HCT116 (cell line): ENCODE results near the gene GOLM1. TPM values are rescaled to one million over a fixed set of nuclear protein-coding genes. Genes with fewer than 3 reads are reported as not detected.

Source experiments
- ATAC-seq: fragments of 200-7000 bp; cut with Tn5 transposase; 2 replicates; pipeline ENCODE4 v1.9.1; 2020; ENCODE audit warnings: mild to moderate bottlenecking, moderate library complexity
- BruUV-seq: library from RNA; stranded (reverse); fragments of 400-500 nt; replicated peaks from 2 replicates; lab custom pipeline; 2021; lab: Mats Ljungman, UMichigan
- CTCF ChIA-PET: fragments of 300-600 bp; sonication (Branson Sonifier 250); formaldehyde crosslinking; loops from one replicate; lab custom pipeline; 2021; ENCODE audit warnings: antibody characterized with exemption; lab: Charles Lee
- POLR2A ChIA-PET: fragments of 300-600, 350-600 bp; sonication (Branson Sonifier 250); formaldehyde crosslinking; loops from one replicate; lab custom pipeline; 2021; ENCODE audit warnings: antibody characterized with exemption; lab: Charles Lee
- RAD21 ChIA-PET, 2 experiments: fragments of 300-600 bp; sonication (Branson Sonifier 250); formaldehyde crosslinking; loops; one replicate each; lab custom pipeline; 2023; ENCODE audit warnings: low total read pairs in 2 of 2; ENCODE audit not compliant: uncharacterized antibody in 2 of 2, unreplicated experiment in 2 of 2, low non-redundant PET in 1 of 2; lab: Charles Lee
- DNase-seq: peaks from one replicate; pipeline ENCODE4 v3.0.0-alpha.2; 2010; ENCODE audit warnings: low read depth, low spot score
- H2AFZ ChIP-seq: fragments of 200-600 bp; shearing (Covaris generic), sonication (generic); 2 replicates; pipeline ENCODE4 v1.6.1; 2017; ENCODE audit warnings: low read depth, mixed run types, mixed read lengths, antibody characterized with exemption, low read length; ENCODE audit not compliant: poor library complexity, severe bottlenecking
- H3K27ac ChIP-seq: 2 replicates; pipeline ENCODE4 v1.5.1; 2012; ENCODE audit warnings: low read depth, low read length
- H3K27me3 ChIP-seq: fragments of 200-600 bp; sonication (generic); 2 replicates; pipeline ENCODE4 v1.6.1; 2016; ENCODE audit warnings: mixed run types, low read length, mixed read lengths; ENCODE audit not compliant: insufficient read depth
- H3K36me3 ChIP-seq, 2 experiments: fragments of 200-500 bp in 1 of 2; fragments of 200-600 bp in 1 of 2; sonication (Bioruptor generic) in 1 of 2; sonication (generic) in 1 of 2; 2 replicates each; pipeline versions ENCODE4 v1.5.1 to v1.6.1; 2014 to 2016; ENCODE audit warnings: low read length in 2 of 2, inconsistent platforms in 1 of 2, mixed read lengths in 1 of 2, mixed run types in 1 of 2; ENCODE audit not compliant: insufficient read depth in 2 of 2, control insufficient read depth in 1 of 2
- H3K4me1 ChIP-seq, 2 experiments: fragments of 200-600 bp in 1 of 2; sonication (generic) in 1 of 2; 2 replicates each; pipeline versions ENCODE4 v1.5.1 to v1.6.1; 2012 to 2017; ENCODE audit warnings: low read length in 2 of 2, inconsistent platforms in 1 of 2, mild to moderate bottlenecking in 1 of 2, mixed read lengths in 1 of 2, mixed run types in 1 of 2, moderate library complexity in 1 of 2; ENCODE audit not compliant: insufficient read depth in 2 of 2, control insufficient read depth in 1 of 2
- H3K4me2 ChIP-seq: fragments of 200-600 bp; sonication (generic); 2 replicates; pipeline ENCODE4 v1.6.1; 2017; ENCODE audit warnings: mixed run types, low read length, mixed read lengths
- H3K4me3 ChIP-seq, 2 experiments: fragments of 200-600 bp in 1 of 2; sonication (generic) in 1 of 2; replicated peaks in 1 of 2; 2 replicates each; pipeline ENCODE4 v1.5.1; 2011 to 2016; ENCODE audit warnings: low read length in 2 of 2, control low read depth in 1 of 2, low read depth in 1 of 2, mild to moderate bottlenecking in 1 of 2, mixed read lengths in 1 of 2, mixed run types in 1 of 2
- H3K79me2 ChIP-seq: fragments of 200-600 bp; sonication (generic); 2 replicates; pipeline ENCODE4 v1.6.1; 2017; ENCODE audit warnings: mild to moderate bottlenecking, mixed run types, low read length, moderate library complexity, mixed read lengths; ENCODE audit not compliant: insufficient read depth
- H3K9ac ChIP-seq: fragments of 200-600 bp; sonication (generic); 2 replicates; pipeline ENCODE4 v1.6.1; 2016; ENCODE audit warnings: low read length, mixed read lengths
- H3K9me2 ChIP-seq: fragments of 200-600 bp; sonication (generic), shearing (Covaris generic); 2 replicates; pipeline ENCODE4 v1.6.1; 2017; ENCODE audit warnings: mixed run types, mild to moderate bottlenecking, moderate library complexity; ENCODE audit not compliant: insufficient read depth
- H3K9me3 ChIP-seq, 2 experiments: fragments of 200-500 bp in 1 of 2; fragments of 200-600 bp in 1 of 2; sonication (Bioruptor generic) in 1 of 2; sonication (generic) in 1 of 2; 2 replicates each; pipeline ENCODE4 v1.6.1; 2014 to 2017; ENCODE audit warnings: low read length in 2 of 2, mixed read lengths in 2 of 2, inconsistent platforms in 1 of 2, low read depth in 1 of 2, mild to moderate bottlenecking in 1 of 2, mixed run types in 1 of 2, moderate library complexity in 1 of 2; ENCODE audit not compliant: control insufficient read depth in 1 of 2, insufficient read depth in 1 of 2
- H4K20me1 ChIP-seq: fragments of 200-600 bp; sonication (generic), shearing (Covaris generic); 2 replicates; pipeline ENCODE4 v1.6.1; 2017; ENCODE audit warnings: mixed run types, mild to moderate bottlenecking, moderate library complexity; ENCODE audit not compliant: insufficient read depth
- CBX3 ChIP-seq: IDR thresholded peaks from 2 replicates; pipeline ENCODE4 v1.6.1; 2012; ENCODE audit warnings: low read depth
- EGR1 ChIP-seq: IDR thresholded peaks from 2 replicates; pipeline ENCODE4 v1.6.1; 2012; ENCODE audit warnings: low read depth
- ELF1 ChIP-seq: IDR thresholded peaks from 2 replicates; pipeline ENCODE4 v1.6.1; 2012; ENCODE audit warnings: low read depth, borderline replicate concordance
- FOSL1 ChIP-seq: IDR thresholded peaks from 2 replicates; pipeline ENCODE4 v1.6.1; 2012; ENCODE audit warnings: low read depth
- JUND ChIP-seq: IDR thresholded peaks from 2 replicates; pipeline ENCODE4 v1.6.1; 2012
- POLR2AphosphoS5 ChIP-seq: IDR thresholded peaks from 2 replicates; pipeline ENCODE4 v1.6.1; 2011; ENCODE audit warnings: mild to moderate bottlenecking, low read depth, low read length, moderate library complexity
- SIN3A ChIP-seq: IDR thresholded peaks from 2 replicates; pipeline ENCODE4 v1.6.1; 2012; ENCODE audit warnings: low read depth
- SP1 ChIP-seq: IDR thresholded peaks from 2 replicates; pipeline ENCODE4 v1.6.1; 2012; ENCODE audit warnings: low read depth
- SRF ChIP-seq: IDR thresholded peaks from 2 replicates; pipeline ENCODE4 v1.6.1; 2012; ENCODE audit warnings: low read depth
- YY1 ChIP-seq: IDR thresholded peaks from 2 replicates; pipeline ENCODE4 v1.6.1; 2011; ENCODE audit warnings: low read length, low read depth, moderate library complexity, mild to moderate bottlenecking; ENCODE audit not compliant: insufficient replicate concordance; ENCODE audit errors: extremely low read depth
- ZFX ChIP-seq: fragments of 450-650 bp; IDR thresholded peaks from 2 replicates; pipeline ENCODE4 v1.6.1; 2017
- intact Hi-C: fragments of 100-400 bp; cut with micrococcal nuclease; formaldehyde crosslinking; loops from 2 replicates; pipeline ENCODE4 v1.10.0; 2022
- total RNA-seq: library from RNA; stranded (reverse); gene quantifications from one replicate; pipeline ENCODE4 v1.2.1, GENCODE V29; 2021; ENCODE audit not compliant: unreplicated experiment
- TF ChIP-seq, protein P1 (sequence below): IDR thresholded peaks from 2 replicates; pipeline ENCODE4 v1.6.1; 2011; ENCODE audit warnings: mild to moderate bottlenecking, low read length, moderate library complexity; ENCODE audit not compliant: insufficient replicate concordance; ENCODE audit errors: extremely low read depth
- TF ChIP-seq, protein P2 (sequence below): IDR thresholded peaks from 2 replicates; pipeline ENCODE4 v1.6.1; 2012
- TF ChIP-seq, protein P3 (sequence below): IDR thresholded peaks from 2 replicates; pipeline ENCODE4 v1.6.1; 2012; ENCODE audit warnings: low read depth

Gene GOLM1
- total RNA-seq, 1 experiment from 2014 or later: 69.8 TPM

DNA sequence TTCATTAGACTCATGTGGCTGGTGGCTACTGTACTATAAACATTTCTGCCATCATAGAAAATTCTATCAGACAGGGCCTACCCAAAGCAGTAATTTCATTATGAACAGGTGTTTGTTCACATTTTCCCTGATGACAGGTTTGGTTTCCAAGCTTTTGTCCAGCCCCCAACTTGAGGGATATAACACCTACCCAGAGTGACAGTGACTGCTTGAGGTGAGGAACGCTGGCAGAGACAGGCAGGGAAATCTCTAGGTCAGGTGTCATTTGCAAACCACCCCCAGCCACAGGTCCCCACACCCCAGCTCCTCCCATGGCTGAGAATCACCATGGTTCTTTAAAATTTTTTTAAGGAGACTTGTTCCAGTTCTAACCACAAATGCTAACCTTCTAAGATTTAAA is 25.5 kb downstream of the GOLM1 start:
- POLR2A ChIA-PET: no interaction called here
- H3K9me2 ChIP-seq: no peaks in the 10 kb centered on the region
- CTCF ChIA-PET: no interaction called here
- no peaks in the 10 kb centered on the region for H4K20me1 ChIP-seq
- ATAC-seq: no peak
- intact Hi-C loops: no loop called here
- H3K27ac ChIP-seq: no peak overlapping the region
- no TSS peak for BruUV-seq
- H3K4me1 ChIP-seq: no peaks in the 10 kb centered on the region
- no peaks in the 10 kb centered on the region for H3K9me3 ChIP-seq
- no peak overlapping the region for H3K9ac ChIP-seq
- no peak for DNase-seq
- H3K4me3 ChIP-seq: no peak overlapping the region
- H3K36me3 ChIP-seq: peaks cover 2 to 21% of the 10 kb centered on the region in 2 experiments; a peak in 2 of 4 replicates
- no peaks in the 10 kb centered on the region for H3K27me3 ChIP-seq
- peaks cover 6% of the 10 kb centered on the region; the same call in 1 of the 2 replicates for H3K79me2 ChIP-seq
- no peak overlapping the region for H3K4me2 ChIP-seq
- H2AFZ ChIP-seq: no peak overlapping the region
- RAD21 ChIA-PET: no interaction called here
- TF ChIP-seq SRF (no peak), CBX3 (no peak), SIN3A (no peak), ZFX (no peak), FOSL1 (no peak), ELF1 (no peak), EGR1 (no peak), SP1 (no peak), YY1 (no peak), POLR2AphosphoS5 (no peak), JUND (no peak)
- TF ChIP-seq, protein P1, sequence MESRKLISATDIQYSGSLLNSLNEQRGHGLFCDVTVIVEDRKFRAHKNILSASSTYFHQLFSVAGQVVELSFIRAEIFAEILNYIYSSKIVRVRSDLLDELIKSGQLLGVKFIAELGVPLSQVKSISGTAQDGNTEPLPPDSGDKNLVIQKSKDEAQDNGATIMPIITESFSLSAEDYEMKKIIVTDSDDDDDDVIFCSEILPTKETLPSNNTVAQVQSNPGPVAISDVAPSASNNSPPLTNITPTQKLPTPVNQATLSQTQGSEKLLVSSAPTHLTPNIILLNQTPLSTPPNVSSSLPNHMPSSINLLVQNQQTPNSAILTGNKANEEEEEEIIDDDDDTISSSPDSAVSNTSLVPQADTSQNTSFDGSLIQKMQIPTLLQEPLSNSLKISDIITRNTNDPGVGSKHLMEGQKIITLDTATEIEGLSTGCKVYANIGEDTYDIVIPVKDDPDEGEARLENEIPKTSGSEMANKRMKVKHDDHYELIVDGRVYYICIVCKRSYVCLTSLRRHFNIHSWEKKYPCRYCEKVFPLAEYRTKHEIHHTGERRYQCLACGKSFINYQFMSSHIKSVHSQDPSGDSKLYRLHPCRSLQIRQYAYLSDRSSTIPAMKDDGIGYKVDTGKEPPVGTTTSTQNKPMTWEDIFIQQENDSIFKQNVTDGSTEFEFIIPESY: no peak
- TF ChIP-seq, protein P2, sequence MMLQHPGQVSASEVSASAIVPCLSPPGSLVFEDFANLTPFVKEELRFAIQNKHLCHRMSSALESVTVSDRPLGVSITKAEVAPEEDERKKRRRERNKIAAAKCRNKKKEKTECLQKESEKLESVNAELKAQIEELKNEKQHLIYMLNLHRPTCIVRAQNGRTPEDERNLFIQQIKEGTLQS: no peak
- TF ChIP-seq, protein P3, sequence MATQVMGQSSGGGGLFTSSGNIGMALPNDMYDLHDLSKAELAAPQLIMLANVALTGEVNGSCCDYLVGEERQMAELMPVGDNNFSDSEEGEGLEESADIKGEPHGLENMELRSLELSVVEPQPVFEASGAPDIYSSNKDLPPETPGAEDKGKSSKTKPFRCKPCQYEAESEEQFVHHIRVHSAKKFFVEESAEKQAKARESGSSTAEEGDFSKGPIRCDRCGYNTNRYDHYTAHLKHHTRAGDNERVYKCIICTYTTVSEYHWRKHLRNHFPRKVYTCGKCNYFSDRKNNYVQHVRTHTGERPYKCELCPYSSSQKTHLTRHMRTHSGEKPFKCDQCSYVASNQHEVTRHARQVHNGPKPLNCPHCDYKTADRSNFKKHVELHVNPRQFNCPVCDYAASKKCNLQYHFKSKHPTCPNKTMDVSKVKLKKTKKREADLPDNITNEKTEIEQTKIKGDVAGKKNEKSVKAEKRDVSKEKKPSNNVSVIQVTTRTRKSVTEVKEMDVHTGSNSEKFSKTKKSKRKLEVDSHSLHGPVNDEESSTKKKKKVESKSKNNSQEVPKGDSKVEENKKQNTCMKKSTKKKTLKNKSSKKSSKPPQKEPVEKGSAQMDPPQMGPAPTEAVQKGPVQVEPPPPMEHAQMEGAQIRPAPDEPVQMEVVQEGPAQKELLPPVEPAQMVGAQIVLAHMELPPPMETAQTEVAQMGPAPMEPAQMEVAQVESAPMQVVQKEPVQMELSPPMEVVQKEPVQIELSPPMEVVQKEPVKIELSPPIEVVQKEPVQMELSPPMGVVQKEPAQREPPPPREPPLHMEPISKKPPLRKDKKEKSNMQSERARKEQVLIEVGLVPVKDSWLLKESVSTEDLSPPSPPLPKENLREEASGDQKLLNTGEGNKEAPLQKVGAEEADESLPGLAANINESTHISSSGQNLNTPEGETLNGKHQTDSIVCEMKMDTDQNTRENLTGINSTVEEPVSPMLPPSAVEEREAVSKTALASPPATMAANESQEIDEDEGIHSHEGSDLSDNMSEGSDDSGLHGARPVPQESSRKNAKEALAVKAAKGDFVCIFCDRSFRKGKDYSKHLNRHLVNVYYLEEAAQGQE: no peak
